LNCAP (cell line): ENCODE results near the gene VSIG10L.

ENCODE experiments used
- CTCF ChIP-seq: fragments of 450-650 bp; IDR thresholded peaks from 2 replicates; pipeline ENCODE4 v1.5.1; 2017; ENCODE audit warnings: mild to moderate bottlenecking

Gene VSIG10L

GRCh38 chr19:51324167-51324481 is 17.8 kb downstream of the VSIG10L start:
- no peak for TF ChIP-seq CTCF

GRCh38 chr19:51323481-51324166 is 18.3 kb downstream of the VSIG10L start:
- TF ChIP-seq CTCF: no peak

- TF ChIP-seq CTCF: no peak
Measured at GRCh38 chr19:51321799-51322198, 20.1 kb downstream of the VSIG10L start.

GRCh38 chr19:51320280-51320657 is 21.7 kb downstream of the VSIG10L start:
- no peak for TF ChIP-seq CTCF

GRCh38 chr19:51319649-51320279 is 22.2 kb downstream of the VSIG10L start:
- TF ChIP-seq CTCF: no peak

- no peak for TF ChIP-seq CTCF
Measured at GRCh38 chr19:51318687-51319648, 23.0 kb downstream of the VSIG10L start.

GRCh38 chr19:51317968-51318367 is 24.0 kb downstream of the VSIG10L start:
- no peak for TF ChIP-seq CTCF
